Gastroesophageal sphincter (tissue), 4 donors: ENCODE measurements around the gene CLCN3. TPM values are rescaled to one million over a fixed set of nuclear protein-coding genes. Genes with fewer than 3 reads are reported as not detected.

Source experiments
- ATAC-seq: fragments of 150-250 bp; one replicate; pipeline ENCODE4 v1.9.1; 2016; ENCODE audit warnings: mild to moderate bottlenecking, moderate library complexity
- H3K27ac ChIP-seq, 4 donors: fragments of 200-600 bp; sonication (generic) in 3 of 4; 1 replicate in 3 of 4; 2 replicates in 1 of 4; pipeline ENCODE4 v1.5.1; 2016 to 2019
- H3K27me3 ChIP-seq: fragments of 200-600 bp; sonication (generic); one replicate; pipeline ENCODE4 v1.5.1; 2019
- H3K36me3 ChIP-seq, 2 donors: fragments of 200-600 bp; sonication (generic); one replicate each; pipeline ENCODE4 v1.5.1; 2019; ENCODE audit warnings: control low read depth in 1 of 2
- H3K4me1 ChIP-seq, 3 donors: fragments of 200-600 bp; sonication (generic); 1 replicate in 2 of 3; 2 replicates in 1 of 3; pipeline ENCODE4 v1.5.1; 2016 to 2019; ENCODE audit warnings: control low read depth in 2 of 3
- H3K4me3 ChIP-seq, 2 donors: fragments of 200-600 bp; sonication (generic); one replicate each; pipeline ENCODE4 v1.5.1; 2019; ENCODE audit warnings: mild to moderate bottlenecking in 1 of 2, moderate library complexity in 1 of 2
- H3K9me3 ChIP-seq, 3 donors: fragments of 200-600 bp; sonication (generic); one replicate each; pipeline ENCODE4 v1.5.1; 2017 to 2019; ENCODE audit warnings: control low read depth in 2 of 3
- CTCF ChIP-seq, 4 experiments: fragments of 200-600 bp in 2 of 4; fragments of 450-650 bp in 2 of 4; sonication (generic) in 1 of 4; IDR thresholded peaks; one replicate each; pipeline ENCODE4 v1.5.1; 2017 to 2019; ENCODE audit warnings: antibody characterized with exemption in 4 of 4, mild to moderate bottlenecking in 2 of 4, moderate library complexity in 2 of 4
- EP300 ChIP-seq: sonication (generic); formaldehyde crosslinking; IDR thresholded peaks from one replicate; pipeline ENCODE4 v1.6.1; 2017; ENCODE audit warnings: antibody characterized with exemption, mild to moderate bottlenecking
- POLR2A ChIP-seq, 2 donors: fragments of 450-650 bp; IDR thresholded peaks; one replicate each; pipeline ENCODE4 v1.6.1; 2017; ENCODE audit warnings: antibody characterized with exemption in 2 of 2, mild to moderate bottlenecking in 2 of 2, moderate library complexity in 1 of 2
- POLR2AphosphoS5 ChIP-seq: sonication (generic); formaldehyde crosslinking; IDR thresholded peaks from one replicate; pipeline ENCODE4 v1.6.1; 2017; ENCODE audit warnings: antibody characterized with exemption
- WGBS, 2 donors: methylation state at CpG; one replicate each; pipeline ENCODE4 v1.1.5; 2018; ENCODE audit warnings: low coverage in 1 of 2; 5-methylcytosine and 5-hydroxymethylcytosine counted together
- total RNA-seq, 4 donors: library from RNA; depleted of rRNA; stranded (reverse); fragments of >200 nt; gene quantifications; one replicate each; pipeline ENCODE4 v1.1.0, GENCODE V29; 2016

The CLCN3 gene
- total RNA-seq, 4 donors from 2014 or later: 16.6 to 26.0 (median 22.6) TPM

GRCh38 chr4:169603312-169603711, 17.1 kb upstream of the CLCN3 start:
- Histone ChIP-seq H3K4me3 (no peak overlapping the region), H3K9me3 (no peaks in the 10 kb centered on the region), H3K4me1 (peaks cover 0 to 12% (median 5%) of the 10 kb centered on the region in 3 donors), H3K27ac (no peak overlapping the region), H3K36me3 (peaks cover 0 to 41% of the 10 kb centered on the region in 2 donors), H3K27me3 (no peaks in the 10 kb centered on the region)
- WGBS, 2 donors: 93 to 94% methylated on average over 2 of the region's 2 CpGs
- TF ChIP-seq EP300 (no peak), POLR2AphosphoS5 (no peak), POLR2A (IDR thresholded peaks at IDR 0.05) (no peak), CTCF (IDR thresholded peaks at IDR 0.05) (no peak)
- ATAC-seq: no peak

GRCh38 chr4:169604131-169604900, 16.1 kb upstream of the CLCN3 start:
- H3K27ac ChIP-seq: peak overlapping the region in 2 of 4 donors; percentile 17 to 31
- ATAC-seq: no peak
- H3K27me3 ChIP-seq: no peaks in the 10 kb centered on the region
- no peaks in the 10 kb centered on the region for H3K9me3 ChIP-seq
- peaks cover 0 to 31% of the 10 kb centered on the region in 2 donors for H3K36me3 ChIP-seq
- 0 to 46% methylated on average over 1 of the region's 1 CpG for WGBS, 2 donors
- no peak overlapping the region for H3K4me3 ChIP-seq
- TF ChIP-seq POLR2AphosphoS5 (no peak), CTCF (IDR thresholded peaks at IDR 0.05) (no peak), EP300 (no peak), POLR2A (IDR thresholded peaks at IDR 0.05) (no peak)
- H3K4me1 ChIP-seq: peaks cover 0 to 12% (median 5%) of the 10 kb centered on the region in 3 donors

DNA sequence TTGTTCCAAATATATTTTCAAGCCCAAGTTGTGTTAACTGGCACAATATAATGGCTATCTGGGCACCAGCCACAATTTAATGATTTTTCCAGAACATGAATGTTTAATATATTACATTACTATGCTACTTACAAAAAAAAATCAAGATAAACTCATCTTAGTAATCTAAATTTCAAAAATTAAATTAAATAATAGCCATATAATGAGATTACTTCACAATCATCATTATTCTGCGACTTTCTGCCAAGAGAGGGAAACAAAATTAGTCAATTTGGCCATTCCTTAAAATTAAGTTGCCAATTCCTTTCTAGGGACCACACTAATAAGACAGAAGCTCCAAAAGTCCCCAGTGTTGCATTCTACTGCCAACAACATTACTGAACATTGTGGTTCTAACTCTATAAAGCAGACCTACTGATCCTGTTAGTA, 15.5 kb upstream of the CLCN3 start:
- peaks cover 0 to 25% of the 10 kb centered on the region in 2 donors for H3K36me3 ChIP-seq
- H3K27me3 ChIP-seq: no peaks in the 10 kb centered on the region
- peak overlapping the region in 2 of 4 donors; percentile 17 to 31 for H3K27ac ChIP-seq
- peaks cover 0 to 14% (median 5%) of the 10 kb centered on the region in 3 donors for H3K4me1 ChIP-seq
- no peak overlapping the region for H3K4me3 ChIP-seq
- 74 to 85% methylated on average over 1 of the region's 1 CpG for WGBS, 2 donors
- ATAC-seq: no peak
- no peaks in the 10 kb centered on the region for H3K9me3 ChIP-seq
- no peak for TF ChIP-seq POLR2A (IDR thresholded peaks at IDR 0.05)
- no peak for TF ChIP-seq CTCF (IDR thresholded peaks at IDR 0.05)
- no peak for TF ChIP-seq EP300
- no peak for TF ChIP-seq POLR2AphosphoS5

DNA sequence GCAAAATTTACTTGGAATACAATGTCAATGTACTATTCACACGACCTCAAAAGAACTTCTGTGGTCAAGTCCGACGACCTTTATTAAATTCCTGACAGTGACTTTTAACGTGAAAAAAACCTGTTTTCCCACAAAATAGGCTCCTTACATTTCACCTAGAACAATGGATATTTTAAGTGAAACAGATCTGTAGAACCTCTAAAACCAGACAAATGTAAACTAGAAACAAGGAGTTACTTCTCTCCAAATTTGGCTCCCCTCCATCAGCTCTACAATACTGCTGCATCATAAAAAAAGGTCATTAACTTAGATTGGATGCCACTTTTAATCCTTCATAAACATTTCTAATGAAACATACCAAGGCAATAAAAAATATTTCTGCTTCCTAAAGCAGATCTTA, 9.2 kb upstream of the CLCN3 start:
- no peak for TF ChIP-seq POLR2AphosphoS5
- peak overlapping the region in 3 of 4 donors; percentile 6 to 96 (median 95) for H3K27ac ChIP-seq
- no peaks in the 10 kb centered on the region for H3K27me3 ChIP-seq
- 34 to 58% methylated on average over 3 to 4 of the region's 4 CpGs for WGBS, 2 donors
- H3K4me3 ChIP-seq: peak overlapping the region; percentile 71 to 77
- H3K4me1 ChIP-seq: peaks cover 0 to 29% (median 9%) of the 10 kb centered on the region in 3 donors
- peaks cover 0 to 3% of the 10 kb centered on the region in 2 donors for H3K36me3 ChIP-seq
- no peak for ATAC-seq
- H3K9me3 ChIP-seq: no peaks in the 10 kb centered on the region

- no peaks in the 10 kb centered on the region for H3K9me3 ChIP-seq
- TF ChIP-seq POLR2AphosphoS5 (peak; percentile 98), CTCF (IDR thresholded peaks at IDR 0.05) (no peak), EP300 (no peak), POLR2A (IDR thresholded peaks at IDR 0.05) (peak; percentile 86 to 91)
These were observed 8.1 kb upstream of the CLCN3 start, which contains the start of gene NEK1 for GRCh38 chr4:169611991-169612870. Gene NEK1 (minus strand): TSS chr4:169612583. CDS start chr4:169602630, 9,953 bp downstream.

More at GRCh38 chr4:169611991-169612870, 8.1 kb upstream of the CLCN3 start, which contains the start of gene NEK1:
- H3K4me1 ChIP-seq: peaks cover 0 to 29% (median 9%) of the 10 kb centered on the region in 3 donors
- peak within 1 kb of the TSS; percentile 71 to 77 for H3K4me3 ChIP-seq
- 0% methylated on average over 15 to 18 of the region's 61 CpGs for WGBS, 2 donors
- no peaks in the 10 kb centered on the region for H3K27me3 ChIP-seq
- H3K27ac ChIP-seq: peak within 1 kb of the TSS; percentile 88 to 96 (median 96)
- peaks cover 0 to 3% of the 10 kb centered on the region in 2 donors for H3K36me3 ChIP-seq
- ATAC-seq: peak; percentile 98
